SK-N-SH (cell line): ENCODE data around the gene BIRC6.

ENCODE experiments used
- CTCF ChIP-seq: fragments of 200-600 bp; sonication (generic); IDR thresholded peaks from 2 replicates; pipeline ENCODE4 v1.6.1; 2017; ENCODE audit warnings: antibody characterized with exemption, mild to moderate bottlenecking, moderate library complexity
- RAD21 ChIP-seq: IDR thresholded peaks from 2 replicates; pipeline ENCODE4 v1.6.1; 2012; ENCODE audit warnings: mild to moderate bottlenecking, low read length
- TF ChIP-seq, protein P1 (sequence below): IDR thresholded peaks from 2 replicates; pipeline ENCODE4; 2012

GRCh38 chr2:32565902-32566301, 209.1 kb downstream of the BIRC6 start:
- TF ChIP-seq CTCF: no peak
- TF ChIP-seq RAD21: no peak
- TF ChIP-seq, protein P1, sequence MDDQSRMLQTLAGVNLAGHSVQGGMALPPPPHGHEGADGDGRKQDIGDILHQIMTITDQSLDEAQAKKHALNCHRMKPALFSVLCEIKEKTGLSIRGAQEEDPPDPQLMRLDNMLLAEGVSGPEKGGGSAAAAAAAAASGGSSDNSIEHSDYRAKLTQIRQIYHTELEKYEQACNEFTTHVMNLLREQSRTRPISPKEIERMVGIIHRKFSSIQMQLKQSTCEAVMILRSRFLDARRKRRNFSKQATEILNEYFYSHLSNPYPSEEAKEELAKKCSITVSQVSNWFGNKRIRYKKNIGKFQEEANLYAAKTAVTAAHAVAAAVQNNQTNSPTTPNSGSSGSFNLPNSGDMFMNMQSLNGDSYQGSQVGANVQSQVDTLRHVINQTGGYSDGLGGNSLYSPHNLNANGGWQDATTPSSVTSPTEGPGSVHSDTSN: no peak
